Type B pancreatic cell (in vitro differentiated cells): ENCODE data around the gene PRIMA1. TPM values are rescaled to one million over a fixed set of nuclear protein-coding genes. Genes with fewer than 3 reads are reported as not detected.

Experiments
- DNase-seq: peaks from one replicate; pipeline ENCODE4 v3.0.0; 2021; ENCODE audit warnings: mixed read lengths; ENCODE audit not compliant: unreplicated experiment; ENCODE audit errors: extremely low spot score
- H3K27ac Mint-ChIP-seq: 2 replicates; pipeline ENCODE4 v1.8.0; 2021; ENCODE audit warnings: mild to moderate bottlenecking, mixed read lengths
- H3K27me3 Mint-ChIP-seq: 2 replicates; pipeline ENCODE4 v1.8.0; 2021; ENCODE audit warnings: mixed read lengths
- H3K36me3 Mint-ChIP-seq: 2 replicates; pipeline ENCODE4 v1.8.0; 2021; ENCODE audit warnings: mixed read lengths
- H3K4me1 Mint-ChIP-seq: one replicate; pipeline ENCODE4 v1.8.0; 2021; ENCODE audit warnings: mixed read lengths; ENCODE audit not compliant: unreplicated experiment
- H3K4me3 Mint-ChIP-seq: 2 replicates; pipeline ENCODE4 v1.8.0; 2021; ENCODE audit warnings: mild to moderate bottlenecking, mixed read lengths
- H3K9me3 Mint-ChIP-seq: 2 replicates; pipeline ENCODE4 v1.8.0; 2021; ENCODE audit warnings: mixed read lengths
- CTCF ChIP-seq: fragments of 200-600 bp; sonication (generic); conservative IDR thresholded peaks from 2 replicates; pipeline ENCODE4 v1.5.0; 2021; ENCODE audit warnings: antibody characterized with exemption, mild to moderate bottlenecking
- total RNA-seq: library from RNA; stranded (reverse); gene quantifications from 2 replicates; pipeline ENCODE4 v1.2.1, GENCODE V29; 2021; ENCODE audit warnings: low replicate concordance

PRIMA1 gene
- total RNA-seq, 1 donor from 2014 or later = 1.7 TPM

- H3K36me3 Mint-ChIP-seq = no peaks in the 10 kb centered on the region
- no peak for TF ChIP-seq CTCF
- no peaks in the 10 kb centered on the region for H3K4me1 Mint-ChIP-seq
- H3K27ac Mint-ChIP-seq = no peak overlapping the region
- no peaks in the 10 kb centered on the region for H3K9me3 Mint-ChIP-seq
- H3K4me3 Mint-ChIP-seq = no peak overlapping the region
- DNase-seq = no peak
- peaks cover 25% of the 10 kb centered on the region for H3K27me3 Mint-ChIP-seq
Measured at GRCh38 chr14:93674343-93674742, 113.9 kb downstream of the PRIMA1 start.

GRCh38 chr14:93669632-93670031 is 118.7 kb downstream of the PRIMA1 start:
- H3K27me3 Mint-ChIP-seq = peaks cover 19% of the 10 kb centered on the region
- no peak overlapping the region for H3K27ac Mint-ChIP-seq
- H3K4me1 Mint-ChIP-seq = no peaks in the 10 kb centered on the region
- H3K4me3 Mint-ChIP-seq = no peak overlapping the region
- H3K36me3 Mint-ChIP-seq = no peaks in the 10 kb centered on the region
- no peak for DNase-seq
- peaks cover 4% of the 10 kb centered on the region for H3K9me3 Mint-ChIP-seq
- no peak for TF ChIP-seq CTCF

Other genes with a start within 250 kb of the PRIMA1 start
- gene FAM181A, start 138.9 kb upstream of the PRIMA1 start, total RNA-seq = 1.2 TPM in 1 of 2 replicates, not detected in the other
- gene ASB2, start 188.1 kb upstream of the PRIMA1 start, total RNA-seq = 0.21 and 0.60 TPM in 2 replicates
- not detected in 2 replicates for gene CCDC197, start 208.8 kb upstream of the PRIMA1 start, total RNA-seq
- gene OTUB2, start 237.9 kb upstream of the PRIMA1 start, total RNA-seq = 2.6 and 3.0 TPM in 2 replicates